Peyer's patch (tissue), 4 donors: ENCODE measurements around the gene KRTAP1-4. TPM values are rescaled to one million over a fixed set of nuclear protein-coding genes. Genes with fewer than 3 reads are reported as not detected.

Experiments
- DNase-seq, 3 donors: peaks; one replicate each; pipeline ENCODE4 v3.0.0-alpha.2; 2017 to 2019
- H3K27ac ChIP-seq, 4 donors: fragments of 200-600 bp; sonication (generic); one replicate each; pipeline ENCODE4 v1.5.1; 2016 to 2019
- H3K27me3 ChIP-seq, 2 donors: fragments of 200-600 bp; sonication (generic); one replicate each; pipeline ENCODE4 v1.5.1; 2019
- H3K36me3 ChIP-seq, 3 donors: fragments of 200-600 bp; sonication (generic); one replicate each; pipeline ENCODE4 v1.5.1; 2016 to 2019
- H3K4me1 ChIP-seq, 4 donors: fragments of 200-600 bp; sonication (generic); one replicate each; pipeline ENCODE4 v1.5.1; 2016 to 2019
- H3K4me3 ChIP-seq, 4 donors: fragments of 200-600 bp; sonication (generic); 1 replicate in 3 of 4; 2 replicates in 1 of 4; pipeline ENCODE4 v1.5.1; 2016 to 2019; ENCODE audit warnings: mild to moderate bottlenecking in 1 of 4
- H3K9me3 ChIP-seq, 4 donors: fragments of 200-600 bp; sonication (generic); one replicate each; pipeline ENCODE4 v1.5.1; 2016 to 2019; ENCODE audit warnings: mild to moderate bottlenecking in 1 of 4
- POLR2A ChIP-seq, 2 donors: fragments of 450-650 bp; IDR thresholded peaks; one replicate each; pipeline ENCODE4 v1.5.1; 2017; ENCODE audit warnings: antibody characterized with exemption in 2 of 2, mild to moderate bottlenecking in 2 of 2, moderate library complexity in 2 of 2
- total RNA-seq, 4 donors: library from RNA; depleted of rRNA; stranded (reverse); fragments of >200 nt; gene quantifications; one replicate each; pipeline ENCODE4 v1.1.0, GENCODE V29; 2016
- TF ChIP-seq, protein P1 (sequence below), 6 experiments: fragments of 450-650 bp in 4 of 6; fragments of 200-600 bp in 2 of 6; sonication (generic) in 1 of 6; IDR thresholded peaks; one replicate each; pipeline ENCODE4 v1.5.1; 2017 to 2019; ENCODE audit warnings: antibody characterized with exemption in 6 of 6, mild to moderate bottlenecking in 3 of 6, moderate library complexity in 1 of 6

Gene KRTAP1-4, protein sequence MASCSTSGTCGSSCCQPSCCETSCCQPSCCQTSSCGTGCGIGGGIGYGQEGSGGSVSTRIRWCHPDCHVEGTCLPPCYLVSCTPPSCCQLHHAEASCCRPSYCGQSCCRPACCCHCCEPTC
- not detected for total RNA-seq

DNA sequence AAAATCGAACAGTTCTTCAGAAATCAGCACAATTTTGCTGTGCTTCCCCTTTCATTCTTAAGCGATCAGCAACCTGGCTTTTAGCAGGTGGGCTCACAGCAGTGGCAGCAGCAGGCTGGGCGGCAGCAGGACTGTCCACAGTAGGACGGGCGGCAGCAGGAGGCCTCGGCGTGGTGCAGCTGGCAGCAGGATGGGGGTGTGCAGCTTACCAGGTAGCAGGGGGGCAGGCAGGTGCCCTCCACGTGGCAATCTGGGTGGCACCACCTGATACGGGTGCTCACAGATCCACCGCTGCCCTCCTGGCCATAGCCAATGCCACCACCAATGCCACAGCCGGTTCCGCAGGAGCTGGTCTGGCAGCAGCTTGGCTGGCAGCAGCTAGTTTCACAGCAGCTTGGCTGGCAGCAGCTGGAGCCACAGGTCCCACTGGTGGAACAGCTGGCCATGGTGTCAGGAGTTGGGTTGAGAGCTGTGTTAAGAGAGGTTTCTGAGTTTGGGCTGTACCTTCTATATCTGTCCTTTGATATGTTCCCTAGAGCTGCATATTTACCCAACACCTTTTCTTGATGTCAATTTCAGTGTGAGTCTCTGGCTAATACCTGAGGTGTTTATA, at the start of gene KRTAP1-4:
Gene KRTAP1-4, minus strand, starts transcription at position 563 of the 613 bp plus-strand sequence. Its CDS starts 117 bp downstream, at position 446.
- Histone ChIP-seq H3K4me3 (no peak within 1 kb of the TSS), H3K4me1 (no peaks in the 10 kb centered on the region), H3K36me3 (no peaks in the 10 kb centered on the region), H3K9me3 (no peaks in the 10 kb centered on the region), H3K27ac (no peak within 1 kb of the TSS), H3K27me3 (no peaks in the 10 kb centered on the region)
- TF ChIP-seq POLR2A (IDR thresholded peaks at IDR 0.05), result no peak
- TF ChIP-seq, protein P1, sequence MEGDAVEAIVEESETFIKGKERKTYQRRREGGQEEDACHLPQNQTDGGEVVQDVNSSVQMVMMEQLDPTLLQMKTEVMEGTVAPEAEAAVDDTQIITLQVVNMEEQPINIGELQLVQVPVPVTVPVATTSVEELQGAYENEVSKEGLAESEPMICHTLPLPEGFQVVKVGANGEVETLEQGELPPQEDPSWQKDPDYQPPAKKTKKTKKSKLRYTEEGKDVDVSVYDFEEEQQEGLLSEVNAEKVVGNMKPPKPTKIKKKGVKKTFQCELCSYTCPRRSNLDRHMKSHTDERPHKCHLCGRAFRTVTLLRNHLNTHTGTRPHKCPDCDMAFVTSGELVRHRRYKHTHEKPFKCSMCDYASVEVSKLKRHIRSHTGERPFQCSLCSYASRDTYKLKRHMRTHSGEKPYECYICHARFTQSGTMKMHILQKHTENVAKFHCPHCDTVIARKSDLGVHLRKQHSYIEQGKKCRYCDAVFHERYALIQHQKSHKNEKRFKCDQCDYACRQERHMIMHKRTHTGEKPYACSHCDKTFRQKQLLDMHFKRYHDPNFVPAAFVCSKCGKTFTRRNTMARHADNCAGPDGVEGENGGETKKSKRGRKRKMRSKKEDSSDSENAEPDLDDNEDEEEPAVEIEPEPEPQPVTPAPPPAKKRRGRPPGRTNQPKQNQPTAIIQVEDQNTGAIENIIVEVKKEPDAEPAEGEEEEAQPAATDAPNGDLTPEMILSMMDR (IDR thresholded peaks at IDR 0.05), result no peak
- DNase-seq, result no peak

DNA sequence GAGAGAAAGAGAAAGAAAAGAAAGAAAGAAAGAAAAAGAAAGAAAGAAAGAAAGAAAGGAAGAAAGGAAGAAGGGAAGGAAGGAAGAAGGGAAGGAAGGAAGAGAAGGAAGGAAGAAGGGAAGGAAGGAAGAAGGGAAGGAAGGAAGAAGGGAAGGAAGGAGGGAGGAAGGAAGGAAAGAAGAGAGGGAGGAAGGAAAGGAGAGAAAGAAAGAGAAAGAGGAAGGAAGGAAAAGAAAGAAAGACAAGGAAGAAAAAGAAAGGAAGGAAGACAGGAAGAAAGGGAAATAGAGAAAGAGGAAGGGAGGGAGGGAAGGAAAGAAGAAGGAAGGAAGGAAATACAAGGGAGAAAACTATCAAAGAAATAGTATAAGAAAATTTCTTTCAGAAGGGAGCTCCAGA, 46.8 kb upstream of the KRTAP1-4 start:
- H3K9me3 ChIP-seq, result no peaks in the 10 kb centered on the region
- H3K4me3 ChIP-seq, result no peak overlapping the region
- H3K4me1 ChIP-seq, result no peaks in the 10 kb centered on the region

DNA sequence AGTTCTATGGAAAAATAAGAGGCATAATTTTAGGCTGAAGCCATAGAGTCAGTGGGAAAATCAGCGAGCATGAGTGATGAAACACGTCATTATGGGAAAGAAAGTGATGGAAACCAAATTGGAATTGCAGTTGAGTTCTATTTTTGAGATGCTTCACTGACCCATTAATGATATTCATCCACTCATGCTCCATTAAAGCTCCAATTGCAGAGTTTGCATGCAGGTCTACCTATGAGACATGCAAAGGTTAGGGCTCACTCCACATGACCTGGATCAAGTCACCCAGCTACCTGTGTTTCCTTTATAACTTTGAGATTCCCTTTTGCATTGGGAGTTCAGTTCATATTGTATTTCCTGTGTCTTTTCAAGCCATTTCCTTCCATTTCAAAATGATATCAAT, 43.7 kb upstream of the KRTAP1-4 start:
- TF ChIP-seq, protein P1 (IDR thresholded peaks at IDR 0.05), result no peak
- TF ChIP-seq POLR2A (IDR thresholded peaks at IDR 0.05), result no peak
- Histone ChIP-seq H3K4me1 (no peaks in the 10 kb centered on the region), H3K36me3 (no peaks in the 10 kb centered on the region), H3K9me3 (no peaks in the 10 kb centered on the region), H3K4me3 (no peak overlapping the region), H3K27me3 (no peaks in the 10 kb centered on the region), H3K27ac (no peak overlapping the region)
- no peak for DNase-seq

More for the DNA sequence above, 46.8 kb upstream of the KRTAP1-4 start:
- Histone ChIP-seq H3K36me3 (no peaks in the 10 kb centered on the region), H3K27me3 (no peaks in the 10 kb centered on the region), H3K27ac (no peak overlapping the region)
- TF ChIP-seq POLR2A (IDR thresholded peaks at IDR 0.05), result no peak
- TF ChIP-seq, protein P1 (IDR thresholded peaks at IDR 0.05), result no peak
- no peak for DNase-seq

GRCh38 chr17:41071606-41072360, 41.8 kb upstream of the KRTAP1-4 start:
- Histone ChIP-seq H3K27ac (no peak overlapping the region), H3K9me3 (no peaks in the 10 kb centered on the region), H3K4me3 (no peak overlapping the region), H3K27me3 (no peaks in the 10 kb centered on the region), H3K4me1 (no peaks in the 10 kb centered on the region), H3K36me3 (no peaks in the 10 kb centered on the region)
- DNase-seq, result no peak
- no peak for TF ChIP-seq POLR2A (IDR thresholded peaks at IDR 0.05)
- TF ChIP-seq, protein P1 (IDR thresholded peaks at IDR 0.05), result no peak

GRCh38 chr17:41069031-41069430, 39.0 kb upstream of the KRTAP1-4 start:
- no peaks in the 10 kb centered on the region for H3K9me3 ChIP-seq
- no peaks in the 10 kb centered on the region for H3K27me3 ChIP-seq
- TF ChIP-seq POLR2A (IDR thresholded peaks at IDR 0.05), result no peak
- TF ChIP-seq, protein P1 (IDR thresholded peaks at IDR 0.05), result no peak

More at GRCh38 chr17:41069031-41069430, 39.0 kb upstream of the KRTAP1-4 start:
- H3K36me3 ChIP-seq, result no peaks in the 10 kb centered on the region
- H3K27ac ChIP-seq, result no peak overlapping the region
- no peaks in the 10 kb centered on the region for H3K4me1 ChIP-seq
- H3K4me3 ChIP-seq, result no peak overlapping the region
- DNase-seq, result no peak
